IMR-90 (cell line): ENCODE data around the gene OVOL1. TPM values are rescaled to one million over a fixed set of nuclear protein-coding genes. Genes with fewer than 3 reads are reported as not detected.

Source experiments
- ATAC-seq: fragments of 200-7000 bp; cut with Tn5 transposase; 2 replicates; pipeline ENCODE4 v1.9.1; 2020; ENCODE audit warnings: low read depth, mild to moderate bottlenecking, moderate library complexity
- BruUV-seq: library from RNA; stranded (reverse); fragments of 400-500 nt; replicated peaks from 2 replicates; lab custom pipeline; 2021; lab: Mats Ljungman, UMichigan
- CTCF ChIA-PET: fragments of 300-600 bp; formaldehyde crosslinking; extraction: SDS; loops from one replicate; lab custom pipeline; 2021; ENCODE audit warnings: antibody characterized with exemption; lab: Yijun Ruan, JAX
- POLR2A ChIA-PET: fragments of 300-600 bp; sonication (Branson Sonifier 250); formaldehyde crosslinking; loops from one replicate; lab custom pipeline; 2022; ENCODE audit warnings: antibody characterized with exemption; ENCODE audit not compliant: unreplicated experiment; lab: Charles Lee
- DNase-seq: peaks from one replicate; pipeline ENCODE4 v3.0.0; 2013
- H2AFZ ChIP-seq: replicated peaks from 2 replicates; pipeline ENCODE3; 2013; ENCODE audit warnings: low read length, mild to moderate bottlenecking; ENCODE audit not compliant: poor library complexity
- H2AK5ac ChIP-seq: 2 replicates; pipeline ENCODE4 v1.6.1; 2013; ENCODE audit warnings: low read depth, low read length, inconsistent platforms
- H2AK9ac ChIP-seq: replicated peaks from 2 replicates; pipeline ENCODE3; 2013; ENCODE audit warnings: mild to moderate bottlenecking, low read depth, low read length, moderate library complexity; ENCODE audit not compliant: poor library complexity
- H2BK120ac ChIP-seq: 2 replicates; pipeline ENCODE4 v1.6.1; 2013; ENCODE audit warnings: low read depth, low read length, inconsistent platforms
- H2BK15ac ChIP-seq: 3 replicates; pipeline ENCODE4 v1.6.1; 2013; ENCODE audit warnings: low read depth, low read length, inconsistent platforms
- H2BK20ac ChIP-seq: 2 replicates; pipeline ENCODE4 v1.6.1; 2013; ENCODE audit warnings: low read depth, mild to moderate bottlenecking, inconsistent platforms, low read length, moderate library complexity
- H2BK5ac ChIP-seq: 2 replicates; pipeline ENCODE4 v1.6.1; 2013; ENCODE audit warnings: mild to moderate bottlenecking, low read depth, low read length, inconsistent platforms; ENCODE audit not compliant: poor library complexity, severe bottlenecking
- H3K14ac ChIP-seq: replicated peaks from 2 replicates; pipeline ENCODE4 v1.6.1; 2013; ENCODE audit warnings: low read depth, low read length, inconsistent platforms
- H3K18ac ChIP-seq: 2 replicates; pipeline ENCODE4 v1.6.1; 2013; ENCODE audit warnings: low read depth, low read length, control low read depth
- H3K23ac ChIP-seq: 2 replicates; pipeline ENCODE4 v1.6.1; 2013; ENCODE audit warnings: low read depth, low read length, inconsistent platforms
- H3K27ac ChIP-seq: 2 replicates; pipeline ENCODE4 v1.5.1; 2013; ENCODE audit warnings: mild to moderate bottlenecking, control low read depth, low read length; ENCODE audit not compliant: insufficient read depth
- H3K27me3 ChIP-seq: 2 replicates; pipeline ENCODE4 v1.6.1; 2013; ENCODE audit warnings: low read length; ENCODE audit not compliant: control insufficient read depth, insufficient read depth
- H3K36me3 ChIP-seq: 2 replicates; pipeline ENCODE4 v1.6.1; 2013; ENCODE audit warnings: low read length, mixed read lengths; ENCODE audit not compliant: control insufficient read depth, insufficient read depth
- H3K4ac ChIP-seq: 2 replicates; pipeline ENCODE4 v1.6.1; 2013; ENCODE audit warnings: low read depth, low read length, inconsistent platforms
- H3K4me1 ChIP-seq: 2 replicates; pipeline ENCODE4 v1.6.1; 2013; ENCODE audit warnings: low read length, mixed read lengths; ENCODE audit not compliant: control insufficient read depth, insufficient read depth
- H3K4me2 ChIP-seq: 2 replicates; pipeline ENCODE4 v1.6.1; 2013; ENCODE audit warnings: low read depth, mild to moderate bottlenecking, control low read depth, low read length, moderate library complexity
- H3K4me3 ChIP-seq: 2 replicates; pipeline ENCODE4 v1.5.1; 2013; ENCODE audit warnings: low read depth, mild to moderate bottlenecking, control low read depth, low read length, moderate library complexity; ENCODE audit not compliant: insufficient read depth
- H3K56ac ChIP-seq: 2 replicates; pipeline ENCODE4 v1.6.1; 2013; ENCODE audit warnings: low read length, inconsistent platforms; ENCODE audit not compliant: insufficient read depth; ENCODE audit errors: extremely low read depth
- H3K79me1 ChIP-seq, 2 experiments: 2 replicates each; pipeline ENCODE4 v1.6.1; 2013; ENCODE audit warnings: low read length in 2 of 2, inconsistent platforms in 1 of 2, low read depth in 1 of 2
- H3K9ac ChIP-seq: 2 replicates; pipeline ENCODE4 v1.6.1; 2013; ENCODE audit warnings: low read depth, low read length, control low read depth
- H3K9me1 ChIP-seq: 2 replicates; pipeline ENCODE4 v1.6.1; 2013; ENCODE audit warnings: low read length, inconsistent platforms; ENCODE audit not compliant: insufficient read depth
- H3K9me3 ChIP-seq: 2 replicates; pipeline ENCODE4 v1.6.1; 2013; ENCODE audit warnings: low read length; ENCODE audit not compliant: control insufficient read depth, insufficient read depth
- H4K20me1 ChIP-seq: 2 replicates; pipeline ENCODE4 v1.6.1; 2013; ENCODE audit warnings: low read length, inconsistent platforms; ENCODE audit not compliant: insufficient read depth
- H4K5ac ChIP-seq: 2 replicates; pipeline ENCODE4 v1.6.1; 2013; ENCODE audit warnings: mild to moderate bottlenecking, low read depth, low read length, control low read depth
- H4K8ac ChIP-seq, 2 experiments: 2 replicates each; pipeline ENCODE4 v1.6.1; 2013; ENCODE audit warnings: low read depth in 2 of 2, low read length in 2 of 2, control low read depth in 1 of 2, inconsistent platforms in 1 of 2
- H4K91ac ChIP-seq: 2 replicates; pipeline ENCODE4 v1.6.1; 2013; ENCODE audit warnings: low read depth, low read length, inconsistent platforms; ENCODE audit not compliant: insufficient read depth
- MAFK ChIP-seq: IDR thresholded peaks from 2 replicates; pipeline ENCODE4 v1.6.1; 2012; ENCODE audit warnings: low read depth, low read length, improper control_type of control experiment
- RFX5 ChIP-seq: IDR thresholded peaks from 2 replicates; pipeline ENCODE4 v1.8.0; 2012; ENCODE audit warnings: low read depth, mild to moderate bottlenecking, low read length, moderate library complexity
- SMC3 ChIP-seq: fragments of 150-350 bp; IDR thresholded peaks from 2 replicates; pipeline ENCODE4 v1.6.1; 2016; ENCODE audit warnings: low read depth, mild to moderate bottlenecking, antibody characterized with exemption, low read length, moderate library complexity
- WGBS, 2 experiments: methylation state at CpG; one replicate each; pipeline versions ENCODE4 v1.1.5 to v1.1.7; 2013; ENCODE audit warnings: missing lambda C conversion rate in 2 of 2; ENCODE audit not compliant: insufficient read length in 1 of 2; ENCODE audit errors: extremely low coverage in 2 of 2; 5-methylcytosine and 5-hydroxymethylcytosine counted together
- dilution Hi-C: fragments of 300-500 bp; cut with HindIII; formaldehyde crosslinking; loops from one replicate; pipeline ENCODE4 v1.14.3; 2018; ENCODE audit warnings: low sequenced_read_pairs; ENCODE audit not compliant: unreplicated experiment
- in situ Hi-C: fragments of 300-500 bp; cut with MboI; formaldehyde crosslinking; loops from 3 replicates; pipeline ENCODE4 v1.14.3; 2019; ENCODE audit warnings: low sequenced_read_pairs, inconsistent platforms, mixed read lengths
- intact Hi-C: fragments of 100-400 bp; cut with micrococcal nuclease; formaldehyde crosslinking; loops from 2 replicates; pipeline ENCODE4 v1.10.0; 2022
- polyA plus RNA-seq, 3 experiments: library from polyadenylated mRNA; depleted of rRNA; stranded (reverse); fragments of >200 nt; gene quantifications; 2 replicates each; pipeline ENCODE4 v1.2.3, GENCODE V29; 2012; ENCODE audit warnings: low replicate concordance in 1 of 3
- total RNA-seq: library from RNA; depleted of rRNA; stranded (reverse); fragments of >200 nt; gene quantifications from 2 replicates; pipeline ENCODE4 v1.2.3, GENCODE V29; 2012

The OVOL1 gene
- total and polyA plus RNA-seq, 2 of the 4 experiments (the other 2 are of a cell fraction) = not detected

- H2BK15ac ChIP-seq = no peak overlapping the region
- H3K4me2 ChIP-seq = no peak overlapping the region
- H2AK5ac ChIP-seq = no peak overlapping the region
- no peak overlapping the region for H3K4ac ChIP-seq
- DNase-seq = no peak
- no peak overlapping the region for H3K14ac ChIP-seq
- H3K4me3 ChIP-seq = no peak overlapping the region
- intact Hi-C loops = no loop called here
- TF ChIP-seq MAFK = no peak
- TF ChIP-seq SMC3 = no peak
- no peak for TF ChIP-seq RFX5
- no peak overlapping the region for H4K91ac ChIP-seq
- no peak overlapping the region for H2AFZ ChIP-seq
- no peak overlapping the region for H2BK20ac ChIP-seq
- ChIA-PET POLR2A (no interaction called here), CTCF (no interaction called here)
- in situ Hi-C loops = no loop called here
- no peaks in the 10 kb centered on the region for H3K36me3 ChIP-seq
- H2BK5ac ChIP-seq = no peak overlapping the region
- no peak overlapping the region for H2AK9ac ChIP-seq
- H3K9me3 ChIP-seq = no peaks in the 10 kb centered on the region
- no CpG with 5 or more reads among the region's 3 CpGs for WGBS, 2 experiments
- H4K8ac ChIP-seq = no peak overlapping the region
- H4K20me1 ChIP-seq = no peaks in the 10 kb centered on the region
- H3K4me1 ChIP-seq = no peaks in the 10 kb centered on the region
- BruUV-seq = no TSS peak
- no peak overlapping the region for H3K27ac ChIP-seq
- H3K9ac ChIP-seq = no peak overlapping the region
- no peak overlapping the region for H4K5ac ChIP-seq
- H3K18ac ChIP-seq = no peak overlapping the region
- H3K79me1 ChIP-seq = no peaks in the 10 kb centered on the region
- H3K27me3 ChIP-seq = no peaks in the 10 kb centered on the region
- no peak overlapping the region for H2BK120ac ChIP-seq
- no peak overlapping the region for H3K56ac ChIP-seq
- ATAC-seq = no peak
- H3K9me1 ChIP-seq = no peaks in the 10 kb centered on the region
- no peak overlapping the region for H3K23ac ChIP-seq
- dilution Hi-C loops = no loop called here
These were observed 56.9 kb downstream of the OVOL1 start for GRCh38 chr11:65843811-65844210.
